ENCODE results near the gene CACNA2D3.

DNA sequence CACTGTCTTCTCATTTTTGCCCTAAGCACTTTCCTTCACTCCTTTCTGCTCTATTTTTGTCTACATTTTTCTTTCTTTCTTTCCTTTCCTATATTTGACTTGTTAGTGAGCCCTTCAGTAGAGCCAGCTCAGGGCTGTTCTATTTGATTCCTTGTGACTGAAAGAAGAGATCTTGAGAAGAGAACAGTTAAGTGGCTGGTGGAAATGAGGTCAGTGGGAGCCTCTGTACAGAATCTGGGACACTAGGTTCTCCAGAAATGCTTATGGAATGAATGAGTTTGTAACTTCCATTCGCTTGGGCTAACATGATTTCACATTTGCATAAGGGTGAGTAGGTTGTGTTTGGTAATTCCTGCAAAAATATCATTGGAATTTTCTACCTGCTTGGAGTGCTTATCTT lies 45.6 kb downstream of the CACNA2D3 start:
- TF ChIP-seq CTCF (IDR thresholded peaks at IDR 0.05; ENCODE audit: poor library complexity, severe bottlenecking) (no peak), REST (IDR thresholded peaks at IDR 0.05; ENCODE audit: borderline replicate concordance) (no peak), EP300 (conservative IDR thresholded peaks at IDR 0.05; ENCODE audit: poor library complexity, severe bottlenecking) (no peak)

All from neural cell (in vitro differentiated cells).